Measurements from ENCODE around the gene LUZP2.
"Not testable (repeated sequence)": the region's sequence is repeated elsewhere in the genome, so short reads cannot be mapped to it uniquely, and the experiment has no call there.

DNA sequence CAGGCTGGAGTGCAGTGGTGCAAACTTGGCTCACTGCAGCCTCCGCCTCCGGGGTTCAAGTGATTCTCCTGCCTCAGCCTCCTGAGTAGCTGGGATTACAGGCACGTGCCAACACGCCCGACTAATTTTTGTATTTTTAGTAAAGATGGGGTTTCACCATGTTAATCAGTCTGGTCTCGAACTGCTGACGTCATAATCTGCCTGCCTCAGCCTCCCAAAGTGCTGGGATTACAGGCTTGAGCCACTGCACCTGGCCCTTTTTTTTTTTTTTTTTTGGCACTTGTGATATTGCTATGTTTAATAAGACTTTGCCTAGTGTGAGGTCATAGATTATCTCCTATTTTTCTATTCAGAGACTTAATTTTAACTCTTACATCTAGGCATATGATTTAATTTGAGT lies 497.1 kb downstream of the LUZP2 start:
- TF ChIP-seq, protein P1, sequence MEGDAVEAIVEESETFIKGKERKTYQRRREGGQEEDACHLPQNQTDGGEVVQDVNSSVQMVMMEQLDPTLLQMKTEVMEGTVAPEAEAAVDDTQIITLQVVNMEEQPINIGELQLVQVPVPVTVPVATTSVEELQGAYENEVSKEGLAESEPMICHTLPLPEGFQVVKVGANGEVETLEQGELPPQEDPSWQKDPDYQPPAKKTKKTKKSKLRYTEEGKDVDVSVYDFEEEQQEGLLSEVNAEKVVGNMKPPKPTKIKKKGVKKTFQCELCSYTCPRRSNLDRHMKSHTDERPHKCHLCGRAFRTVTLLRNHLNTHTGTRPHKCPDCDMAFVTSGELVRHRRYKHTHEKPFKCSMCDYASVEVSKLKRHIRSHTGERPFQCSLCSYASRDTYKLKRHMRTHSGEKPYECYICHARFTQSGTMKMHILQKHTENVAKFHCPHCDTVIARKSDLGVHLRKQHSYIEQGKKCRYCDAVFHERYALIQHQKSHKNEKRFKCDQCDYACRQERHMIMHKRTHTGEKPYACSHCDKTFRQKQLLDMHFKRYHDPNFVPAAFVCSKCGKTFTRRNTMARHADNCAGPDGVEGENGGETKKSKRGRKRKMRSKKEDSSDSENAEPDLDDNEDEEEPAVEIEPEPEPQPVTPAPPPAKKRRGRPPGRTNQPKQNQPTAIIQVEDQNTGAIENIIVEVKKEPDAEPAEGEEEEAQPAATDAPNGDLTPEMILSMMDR (conservative IDR thresholded peaks at IDR 0.05; ENCODE audit: low read depth, low read length): not testable (repeated sequence)
- not testable (repeated sequence) for TF ChIP-seq EZH2 (IDR thresholded peaks at IDR 0.05; ENCODE audit: low read length, unreplicated experiment)

Data from PC-3 (cell line).